Measurements from ENCODE around the gene ROR2.

DNA sequence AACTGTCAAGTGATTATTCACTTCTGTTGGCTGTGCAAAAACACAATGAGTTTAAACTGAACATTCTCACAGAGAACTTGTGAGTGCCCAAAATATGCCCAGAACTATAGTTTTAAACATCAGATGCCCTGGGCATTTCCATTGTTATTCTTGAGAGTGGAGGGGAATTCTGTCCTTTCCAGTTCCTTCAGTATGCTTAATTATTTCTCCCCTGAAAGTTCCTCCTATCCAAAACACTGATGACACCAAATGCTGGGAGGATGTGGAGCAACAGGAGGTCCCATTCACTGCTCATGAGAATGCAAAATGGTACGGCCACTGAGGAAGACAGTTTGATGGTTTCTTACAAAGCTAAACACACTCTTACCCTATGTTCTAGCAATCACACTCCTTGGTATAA, 55.5 kb downstream of the ROR2 start:
- TF ChIP-seq CTCF (IDR thresholded peaks at IDR 0.05; ENCODE audit: low read depth, low read length, missing input control) = no peak
- no peak for TF ChIP-seq RAD21 (IDR thresholded peaks at IDR 0.05)
- TF ChIP-seq SP1 (IDR thresholded peaks at IDR 0.05) = no peak
- TF ChIP-seq EGR1 (IDR thresholded peaks at IDR 0.05; ENCODE audit: low read depth in 2 of 2) = no peak
- no peak for TF ChIP-seq ZBTB33 (IDR thresholded peaks at IDR 0.05)
- TF ChIP-seq YY1 (IDR thresholded peaks at IDR 0.05) = no peak
- TF ChIP-seq TAF1 (conservative IDR thresholded peaks at IDR 0.05) = no peak
- TF ChIP-seq, protein P1, sequence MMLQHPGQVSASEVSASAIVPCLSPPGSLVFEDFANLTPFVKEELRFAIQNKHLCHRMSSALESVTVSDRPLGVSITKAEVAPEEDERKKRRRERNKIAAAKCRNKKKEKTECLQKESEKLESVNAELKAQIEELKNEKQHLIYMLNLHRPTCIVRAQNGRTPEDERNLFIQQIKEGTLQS (IDR thresholded peaks at IDR 0.05) = no peak
- TF ChIP-seq, protein P2, sequence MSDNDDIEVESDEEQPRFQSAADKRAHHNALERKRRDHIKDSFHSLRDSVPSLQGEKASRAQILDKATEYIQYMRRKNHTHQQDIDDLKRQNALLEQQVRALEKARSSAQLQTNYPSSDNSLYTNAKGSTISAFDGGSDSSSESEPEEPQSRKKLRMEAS (IDR thresholded peaks at IDR 0.05) = no peak
- no peak for TF ChIP-seq GABPA (IDR thresholded peaks at IDR 0.05 in 1 of 2, conservative IDR thresholded peaks at IDR 0.05 in 1 of 2)
- TF ChIP-seq, protein P3, sequence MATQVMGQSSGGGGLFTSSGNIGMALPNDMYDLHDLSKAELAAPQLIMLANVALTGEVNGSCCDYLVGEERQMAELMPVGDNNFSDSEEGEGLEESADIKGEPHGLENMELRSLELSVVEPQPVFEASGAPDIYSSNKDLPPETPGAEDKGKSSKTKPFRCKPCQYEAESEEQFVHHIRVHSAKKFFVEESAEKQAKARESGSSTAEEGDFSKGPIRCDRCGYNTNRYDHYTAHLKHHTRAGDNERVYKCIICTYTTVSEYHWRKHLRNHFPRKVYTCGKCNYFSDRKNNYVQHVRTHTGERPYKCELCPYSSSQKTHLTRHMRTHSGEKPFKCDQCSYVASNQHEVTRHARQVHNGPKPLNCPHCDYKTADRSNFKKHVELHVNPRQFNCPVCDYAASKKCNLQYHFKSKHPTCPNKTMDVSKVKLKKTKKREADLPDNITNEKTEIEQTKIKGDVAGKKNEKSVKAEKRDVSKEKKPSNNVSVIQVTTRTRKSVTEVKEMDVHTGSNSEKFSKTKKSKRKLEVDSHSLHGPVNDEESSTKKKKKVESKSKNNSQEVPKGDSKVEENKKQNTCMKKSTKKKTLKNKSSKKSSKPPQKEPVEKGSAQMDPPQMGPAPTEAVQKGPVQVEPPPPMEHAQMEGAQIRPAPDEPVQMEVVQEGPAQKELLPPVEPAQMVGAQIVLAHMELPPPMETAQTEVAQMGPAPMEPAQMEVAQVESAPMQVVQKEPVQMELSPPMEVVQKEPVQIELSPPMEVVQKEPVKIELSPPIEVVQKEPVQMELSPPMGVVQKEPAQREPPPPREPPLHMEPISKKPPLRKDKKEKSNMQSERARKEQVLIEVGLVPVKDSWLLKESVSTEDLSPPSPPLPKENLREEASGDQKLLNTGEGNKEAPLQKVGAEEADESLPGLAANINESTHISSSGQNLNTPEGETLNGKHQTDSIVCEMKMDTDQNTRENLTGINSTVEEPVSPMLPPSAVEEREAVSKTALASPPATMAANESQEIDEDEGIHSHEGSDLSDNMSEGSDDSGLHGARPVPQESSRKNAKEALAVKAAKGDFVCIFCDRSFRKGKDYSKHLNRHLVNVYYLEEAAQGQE (IDR thresholded peaks at IDR 0.05) = no peak

Measured in liver (tissue), 3 donors.